HEK293 (cell line): Measurements from ENCODE around the gene MMADHC.

Experiments
- CTCF ChIA-PET: fragments of 350-600 bp; formaldehyde crosslinking; extraction: SDS; loops from one replicate; lab custom pipeline; 2021; ENCODE audit warnings: antibody characterized with exemption; lab: Yijun Ruan, JAX
- POLR2A ChIA-PET: fragments of 300-600 bp; formaldehyde crosslinking; extraction: SDS; loops from one replicate; lab custom pipeline; 2020; ENCODE audit warnings: antibody characterized with exemption, inconsistent platforms; lab: Yijun Ruan, JAX
- H3K27ac ChIP-seq: fragments of 200-500 bp; sonication (Bioruptor generic); 2 replicates; pipeline ENCODE4 v1.5.1; 2014; ENCODE audit warnings: low read depth, low read length, control low read depth, inconsistent platforms; ENCODE audit errors: extremely low read depth
- H3K36me3 ChIP-seq, 2 experiments: fragments of 200-500 bp in 1 of 2; sonication (Bioruptor generic) in 1 of 2; 1 replicate in 1 of 2; 2 replicates in 1 of 2; pipeline ENCODE4 v1.5.1; 2014 to 2017; ENCODE audit warnings: inconsistent platforms in 2 of 2, low read length in 2 of 2; ENCODE audit not compliant: control insufficient read depth in 2 of 2, insufficient read depth in 1 of 2
- H3K4me1 ChIP-seq: fragments of 200-500 bp; sonication (Bioruptor generic); 2 replicates; pipeline ENCODE4 v1.5.1; 2014; ENCODE audit warnings: mild to moderate bottlenecking, low read length, inconsistent platforms; ENCODE audit not compliant: control insufficient read depth, insufficient read depth
- H3K4me3 ChIP-seq: 2 replicates; pipeline ENCODE4 v1.5.1; 2011; ENCODE audit warnings: low read depth, mild to moderate bottlenecking, control low read depth, low read length, moderate library complexity
- H3K9me3 ChIP-seq: fragments of 200-500 bp; sonication (Bioruptor generic); 2 replicates; pipeline ENCODE4 v1.5.1; 2014; ENCODE audit warnings: low read depth, low read length, inconsistent platforms; ENCODE audit not compliant: control insufficient read depth, insufficient read depth
- EGR2 ChIP-seq: fragments of 450-650 bp; formaldehyde crosslinking; IDR thresholded peaks from 2 replicates; pipeline ENCODE4 v1.5.1; 2016; ENCODE audit warnings: low read depth, missing biosample characterization, missing genetic modification characterization
- FEZF1 ChIP-seq: fragments of 450-650 bp; formaldehyde crosslinking; IDR thresholded peaks from 2 replicates; pipeline ENCODE4 v1.5.1; 2016; ENCODE audit warnings: missing biosample characterization, missing genetic modification characterization
- KLF8 ChIP-seq: fragments of 450-650 bp; formaldehyde crosslinking; IDR thresholded peaks from 2 replicates; pipeline ENCODE4 v1.5.1; 2016; ENCODE audit warnings: missing biosample characterization, missing genetic modification characterization
- PRDM10 ChIP-seq: fragments of 450-650 bp; formaldehyde crosslinking; IDR thresholded peaks from 2 replicates; pipeline ENCODE4 v1.5.1; 2016; ENCODE audit warnings: missing biosample characterization, missing genetic modification characterization
- ZBTB17 ChIP-seq: fragments of 450-650 bp; formaldehyde crosslinking; IDR thresholded peaks from 2 replicates; pipeline ENCODE4 v1.5.1; 2016; ENCODE audit warnings: missing biosample characterization, missing genetic modification characterization
- ZBTB26 ChIP-seq: fragments of 450-650 bp; formaldehyde crosslinking; optimal IDR thresholded peaks from 2 replicates; pipeline ENCODE3; 2016; ENCODE audit warnings: missing biosample characterization, mild to moderate bottlenecking, missing genetic modification characterization
- ZBTB49 ChIP-seq: fragments of 450-650 bp; formaldehyde crosslinking; IDR thresholded peaks from 2 replicates; pipeline ENCODE4 v1.5.1; 2016; ENCODE audit warnings: missing biosample characterization, missing genetic modification characterization, low read depth
- ZBTB6 ChIP-seq: fragments of 450-650 bp; formaldehyde crosslinking; IDR thresholded peaks from 2 replicates; pipeline ENCODE4 v1.5.1; 2017; ENCODE audit warnings: missing biosample characterization, missing genetic modification characterization
- ZNF18 ChIP-seq: fragments of 450-650 bp; formaldehyde crosslinking; IDR thresholded peaks from 2 replicates; pipeline ENCODE4 v1.5.1; 2016; ENCODE audit warnings: missing biosample characterization, missing genetic modification characterization
- ZNF394 ChIP-seq: fragments of 450-650 bp; formaldehyde crosslinking; IDR thresholded peaks from 2 replicates; pipeline ENCODE4 v1.5.1; 2016; ENCODE audit warnings: missing biosample characterization, missing genetic modification characterization, mild to moderate bottlenecking, moderate library complexity, borderline replicate concordance
- ZNF510 ChIP-seq: fragments of 450-650 bp; formaldehyde crosslinking; IDR thresholded peaks from 2 replicates; pipeline ENCODE4 v1.5.1; 2018; ENCODE audit warnings: mild to moderate bottlenecking, missing genetic modification characterization, missing biosample characterization; ENCODE audit not compliant: insufficient replicate concordance
- ZNF521 ChIP-seq: fragments of 450-650 bp; formaldehyde crosslinking; IDR thresholded peaks from 2 replicates; pipeline ENCODE4 v1.5.1; 2017; ENCODE audit warnings: missing biosample characterization, mild to moderate bottlenecking, missing genetic modification characterization
- ZNF549 ChIP-seq: fragments of 450-650 bp; IDR thresholded peaks from 2 replicates; pipeline ENCODE4 v1.5.1; 2018; ENCODE audit warnings: missing biosample characterization, missing genetic modification characterization, mild to moderate bottlenecking, inconsistent platforms, moderate library complexity
- ZNF664 ChIP-seq: fragments of 450-650 bp; formaldehyde crosslinking; IDR thresholded peaks from 2 replicates; pipeline ENCODE4 v1.5.1; 2016; ENCODE audit warnings: missing biosample characterization, missing genetic modification characterization
- ZNF677 ChIP-seq: fragments of 450-650 bp; IDR thresholded peaks from 2 replicates; pipeline ENCODE4 v1.5.0; 2018; ENCODE audit warnings: missing biosample characterization, mild to moderate bottlenecking, missing genetic modification characterization, moderate library complexity
- ZNF747 ChIP-seq: fragments of 450-650 bp; formaldehyde crosslinking; IDR thresholded peaks from 2 replicates; pipeline ENCODE4 v1.5.1; 2016; ENCODE audit warnings: missing biosample characterization, missing genetic modification characterization
- ZSCAN18 ChIP-seq: fragments of 450-650 bp; formaldehyde crosslinking; IDR thresholded peaks from 2 replicates; pipeline ENCODE4 v1.5.1; 2016; ENCODE audit warnings: missing biosample characterization, missing genetic modification characterization

MMADHC gene

GRCh38 chr2:149525323-149525722 lies 62.3 kb downstream of the MMADHC start:
- POLR2A ChIA-PET: no interaction called here

More at GRCh38 chr2:149525323-149525722, 62.3 kb downstream of the MMADHC start:
- H3K4me3 ChIP-seq: no peak overlapping the region
- TF ChIP-seq ZSCAN18 (no peak), ZBTB17 (tag by site-specific recombination) (no peak), ZNF521 (tag by site-specific recombination) (no peak), ZNF677 (tag by site-specific recombination) (no peak), ZNF18 (tag by site-specific recombination) (no peak), ZNF510 (no peak), ZBTB26 (tag by site-specific recombination) (no peak), ZNF394 (tag by site-specific recombination) (no peak), ZNF747 (no peak), EGR2 (tag by site-specific recombination) (no peak), FEZF1 (tag by site-specific recombination) (no peak), ZNF549 (tag by site-specific recombination) (no peak), ZNF664 (tag by site-specific recombination) (no peak), PRDM10 (tag by site-specific recombination) (no peak), ZBTB49 (tag by site-specific recombination) (no peak), KLF8 (no peak), ZBTB6 (tag by site-specific recombination) (no peak)
- TF ChIP-seq, all 188 proteins: peak for 0
- Histone ChIP-seq H3K27ac (no peak overlapping the region), H3K4me1 (no peaks in the 10 kb centered on the region), H3K36me3 (no peaks in the 10 kb centered on the region), H3K9me3 (no peaks in the 10 kb centered on the region)
- CTCF ChIA-PET: no interaction called here
